ENCODE measurements around the gene ZNF480. TPM values are rescaled to one million over a fixed set of nuclear protein-coding genes. Genes with fewer than 3 reads are reported as not detected.

Gene ZNF480
- total and polyA plus RNA-seq, 2 of the 13 experiments (the other 11 are each of a cell fraction or from before 2014, with no cell fraction given) = 2.1 to 9.6 TPM

DNA sequence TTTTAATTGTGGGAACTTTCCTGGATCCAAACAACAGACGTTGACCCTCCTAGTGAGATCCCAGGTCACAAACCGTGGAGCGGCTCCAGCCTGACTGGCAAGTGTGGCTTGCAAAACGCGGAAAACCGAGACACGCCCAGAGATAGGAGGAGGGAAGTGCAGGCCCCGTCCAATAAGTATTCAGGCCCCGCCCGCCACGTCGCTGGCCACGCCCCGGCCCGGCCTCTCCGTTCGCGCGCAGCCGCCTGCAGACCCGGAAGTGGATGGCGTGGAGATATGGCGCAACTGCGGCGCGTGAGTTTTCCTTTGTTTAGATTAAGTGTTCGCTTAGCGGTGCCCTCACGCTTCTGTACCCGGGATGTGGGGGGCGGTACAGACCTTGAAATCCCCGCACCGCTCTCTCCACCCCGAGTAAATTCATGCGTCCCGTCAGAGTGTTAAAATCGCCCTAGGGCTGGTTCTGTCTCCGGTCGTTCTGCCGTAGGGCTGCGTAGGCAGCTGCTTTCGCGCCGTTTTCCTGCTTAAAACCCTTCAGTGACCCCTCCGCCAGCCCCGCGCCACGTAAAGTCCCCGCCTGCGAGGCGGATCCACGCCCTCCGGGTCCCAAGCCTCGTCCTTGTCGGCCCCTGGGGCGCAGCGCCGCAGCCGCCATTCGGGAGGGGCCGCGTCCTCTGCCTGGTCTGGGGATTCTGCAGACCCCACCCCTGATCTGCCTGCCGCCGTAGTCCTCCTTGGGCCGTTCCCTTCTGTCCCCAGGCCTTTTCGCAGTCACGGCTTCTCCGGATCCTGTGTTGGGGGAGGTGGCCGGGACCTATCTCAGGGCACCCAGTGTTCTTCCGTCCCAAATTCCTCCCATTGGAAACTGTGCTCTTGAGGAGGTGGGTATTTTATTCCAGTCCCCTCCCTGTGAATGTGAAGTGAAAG lies 27.4 kb upstream of the ZNF480 start, which contains the start of gene ZNF766 (continued):
- TF ChIP-seq, protein P1, sequence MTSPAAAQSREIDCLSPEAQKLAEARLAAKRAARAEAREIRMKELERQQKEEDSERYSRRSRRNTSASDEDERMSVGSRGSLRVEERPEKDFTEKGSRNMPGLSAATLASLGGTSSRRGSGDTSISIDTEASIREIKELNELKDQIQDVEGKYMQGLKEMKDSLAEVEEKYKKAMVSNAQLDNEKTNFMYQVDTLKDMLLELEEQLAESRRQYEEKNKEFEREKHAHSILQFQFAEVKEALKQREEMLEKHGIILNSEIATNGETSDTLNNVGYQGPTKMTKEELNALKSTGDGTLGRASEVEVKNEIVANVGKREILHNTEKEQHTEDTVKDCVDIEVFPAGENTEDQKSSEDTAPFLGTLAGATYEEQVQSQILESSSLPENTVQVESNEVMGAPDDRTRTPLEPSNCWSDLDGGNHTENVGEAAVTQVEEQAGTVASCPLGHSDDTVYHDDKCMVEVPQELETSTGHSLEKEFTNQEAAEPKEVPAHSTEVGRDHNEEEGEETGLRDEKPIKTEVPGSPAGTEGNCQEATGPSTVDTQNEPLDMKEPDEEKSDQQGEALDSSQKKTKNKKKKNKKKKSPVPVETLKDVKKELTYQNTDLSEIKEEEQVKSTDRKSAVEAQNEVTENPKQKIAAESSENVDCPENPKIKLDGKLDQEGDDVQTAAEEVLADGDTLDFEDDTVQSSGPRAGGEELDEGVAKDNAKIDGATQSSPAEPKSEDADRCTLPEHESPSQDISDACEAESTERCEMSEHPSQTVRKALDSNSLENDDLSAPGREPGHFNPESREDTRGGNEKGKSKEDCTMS (CRISPR knock-in tag; conservative IDR thresholded peaks at IDR 0.05) = no peak
- TF ChIP-seq MYNN (CRISPR knock-in tag; IDR thresholded peaks at IDR 0.05; ENCODE audit: low read depth) = no peak
- no peak for TF ChIP-seq SCMH1 (CRISPR knock-in tag; IDR thresholded peaks at IDR 0.05; ENCODE audit: borderline replicate concordance)
- no peak for TF ChIP-seq RAD21 (CRISPR knock-in tag; IDR thresholded peaks at IDR 0.05)
- no peak for TF ChIP-seq ADNP (CRISPR knock-in tag; IDR thresholded peaks at IDR 0.05)
- TF ChIP-seq, protein P2, sequence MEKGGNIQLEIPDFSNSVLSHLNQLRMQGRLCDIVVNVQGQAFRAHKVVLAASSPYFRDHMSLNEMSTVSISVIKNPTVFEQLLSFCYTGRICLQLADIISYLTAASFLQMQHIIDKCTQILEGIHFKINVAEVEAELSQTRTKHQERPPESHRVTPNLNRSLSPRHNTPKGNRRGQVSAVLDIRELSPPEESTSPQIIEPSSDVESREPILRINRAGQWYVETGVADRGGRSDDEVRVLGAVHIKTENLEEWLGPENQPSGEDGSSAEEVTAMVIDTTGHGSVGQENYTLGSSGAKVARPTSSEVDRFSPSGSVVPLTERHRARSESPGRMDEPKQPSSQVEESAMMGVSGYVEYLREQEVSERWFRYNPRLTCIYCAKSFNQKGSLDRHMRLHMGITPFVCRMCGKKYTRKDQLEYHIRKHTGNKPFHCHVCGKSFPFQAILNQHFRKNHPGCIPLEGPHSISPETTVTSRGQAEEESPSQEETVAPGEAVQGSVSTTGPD (CRISPR knock-in tag; IDR thresholded peaks at IDR 0.05) = no peak
- TF ChIP-seq FOSL2 (CRISPR knock-in tag; IDR thresholded peaks at IDR 0.05) = peak; percentile 57
- no peak for TF ChIP-seq NPAS2 (CRISPR knock-in tag; IDR thresholded peaks at IDR 0.05; ENCODE audit: borderline replicate concordance)
- peak; percentile 62; the same call in 1 of the 2 replicates for TF ChIP-seq GATA4 (IDR thresholded peaks at IDR 0.05; ENCODE audit: borderline replicate concordance, low read depth)
- peak; percentile 98 for TF ChIP-seq ELF1 (CRISPR knock-in tag; IDR thresholded peaks at IDR 0.05)
- TF ChIP-seq CBX5 (CRISPR knock-in tag; IDR thresholded peaks at IDR 0.05; ENCODE audit: borderline replicate concordance) = no peak
- TF ChIP-seq ZNF660 (CRISPR knock-in tag; IDR thresholded peaks at IDR 0.05; ENCODE audit: borderline replicate concordance, low read depth) = 0 out of 2 replicates have a peak, but pooled peaks have one; percentile 47
- no peak for TF ChIP-seq WIZ (CRISPR knock-in tag; IDR thresholded peaks at IDR 0.05)
- TF ChIP-seq HNRNPH1 (optimal IDR thresholded peaks at IDR 0.05; ENCODE audit: low read depth, low read length) = no peak
- peak; percentile 98 for TF ChIP-seq SAP130 (CRISPR knock-in tag; IDR thresholded peaks at IDR 0.05; ENCODE audit: low read depth)
- TF ChIP-seq ZNF703 (CRISPR knock-in tag; IDR thresholded peaks at IDR 0.05; ENCODE audit: borderline replicate concordance) = no peak
- TF ChIP-seq SMYD3 (CRISPR knock-in tag; IDR thresholded peaks at IDR 0.05) = peak; percentile 67; the same call in 1 of the 2 replicates
- TF ChIP-seq RELA (CRISPR knock-in tag; IDR thresholded peaks at IDR 0.05) = no peak; the same call in 1 of the 2 replicates
- TF ChIP-seq ZNF350 (CRISPR knock-in tag; IDR thresholded peaks at IDR 0.05; ENCODE audit: borderline replicate concordance, low read depth) = peak; percentile 81
- no peak for TF ChIP-seq AHR (CRISPR knock-in tag; IDR thresholded peaks at IDR 0.05)
- 0 out of 2 replicates have a peak, but pooled peaks have one; percentile 31 for TF ChIP-seq RXRB (CRISPR knock-in tag; IDR thresholded peaks at IDR 0.05; ENCODE audit: borderline replicate concordance)
- no peak for TF ChIP-seq POLR2AphosphoS2 (IDR thresholded peaks at IDR 0.05; ENCODE audit: low read depth, low read length)
- TF ChIP-seq HNRNPLL (IDR thresholded peaks at IDR 0.05; ENCODE audit: low read depth, low read length, poor library complexity, severe bottlenecking) = peak; percentile 78
- TF ChIP-seq ZNF30 (CRISPR knock-in tag; IDR thresholded peaks at IDR 0.05) = no peak
- peak; percentile 59; the same call in 1 of the 2 replicates for TF ChIP-seq TMF1 (CRISPR knock-in tag; IDR thresholded peaks at IDR 0.05; ENCODE audit: low read depth)
- TF ChIP-seq GFI1 (CRISPR knock-in tag; IDR thresholded peaks at IDR 0.05; ENCODE audit: borderline replicate concordance) = no peak
- 0 out of 2 replicates have a peak, but pooled peaks have one; percentile 58 for TF ChIP-seq KLF13 (CRISPR knock-in tag; IDR thresholded peaks at IDR 0.05)
- no peak for TF ChIP-seq ZNF296 (CRISPR knock-in tag; conservative IDR thresholded peaks at IDR 0.05)

All from HepG2 (cell line).